ENCODE results near the gene LPGAT1. TPM values are rescaled to one million over a fixed set of nuclear protein-coding genes. Genes with fewer than 3 reads are reported as not detected.

LPGAT1 gene
- total and polyA plus RNA-seq, 2 donors (not counting 3 experiments of a cell fraction or from before 2014, with no cell fraction given), result 6.1 to 46.0 TPM

DNA sequence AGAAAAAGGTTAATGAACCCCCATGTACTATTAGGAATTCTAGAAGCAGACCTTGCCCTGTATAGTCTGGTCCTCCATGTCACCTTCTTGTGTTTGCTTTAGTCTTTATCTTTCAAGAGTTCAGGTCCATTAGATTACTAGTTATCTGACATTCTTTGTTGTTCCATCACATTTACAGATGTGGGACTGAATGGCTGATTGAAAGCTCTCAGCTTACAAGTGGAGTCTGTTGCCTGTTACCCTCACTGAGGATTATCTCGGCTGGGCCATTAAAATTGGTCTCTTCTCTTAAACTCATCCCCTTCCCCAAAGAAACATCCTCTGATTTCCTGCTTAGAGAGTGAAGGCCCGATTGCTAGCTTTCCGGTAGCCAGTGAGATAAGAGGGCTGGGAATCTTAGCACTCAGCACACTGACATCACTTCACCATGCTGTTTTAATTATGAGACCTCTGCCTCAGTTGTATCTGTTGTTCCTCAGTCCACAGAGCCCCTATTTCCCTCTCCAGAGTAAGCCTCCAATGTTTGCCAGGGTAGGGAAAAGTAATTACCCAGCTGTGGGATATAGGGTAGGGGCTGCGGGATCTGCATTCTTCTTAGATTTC is 76.8 kb downstream of the LPGAT1 start:
- no peak for TF ChIP-seq EZH2 (IDR thresholded peaks at IDR 0.05; ENCODE audit: borderline replicate concordance, low read depth, low read length, severe bottlenecking)
- no peak for TF ChIP-seq JUN (IDR thresholded peaks at IDR 0.05; ENCODE audit: borderline replicate concordance, insufficient read depth, insufficient read length, low read depth)
- TF ChIP-seq GATA2 (IDR thresholded peaks at IDR 0.05; ENCODE audit: insufficient read depth, insufficient read length, low read depth, low read length), result no peak
- no peak for TF ChIP-seq FOS (IDR thresholded peaks at IDR 0.05; ENCODE audit: borderline replicate concordance, insufficient read depth, low read length)
- TF ChIP-seq MYC (IDR thresholded peaks at IDR 0.05; ENCODE audit: low read depth, low read length), result no peak
- TF ChIP-seq, protein P1, sequence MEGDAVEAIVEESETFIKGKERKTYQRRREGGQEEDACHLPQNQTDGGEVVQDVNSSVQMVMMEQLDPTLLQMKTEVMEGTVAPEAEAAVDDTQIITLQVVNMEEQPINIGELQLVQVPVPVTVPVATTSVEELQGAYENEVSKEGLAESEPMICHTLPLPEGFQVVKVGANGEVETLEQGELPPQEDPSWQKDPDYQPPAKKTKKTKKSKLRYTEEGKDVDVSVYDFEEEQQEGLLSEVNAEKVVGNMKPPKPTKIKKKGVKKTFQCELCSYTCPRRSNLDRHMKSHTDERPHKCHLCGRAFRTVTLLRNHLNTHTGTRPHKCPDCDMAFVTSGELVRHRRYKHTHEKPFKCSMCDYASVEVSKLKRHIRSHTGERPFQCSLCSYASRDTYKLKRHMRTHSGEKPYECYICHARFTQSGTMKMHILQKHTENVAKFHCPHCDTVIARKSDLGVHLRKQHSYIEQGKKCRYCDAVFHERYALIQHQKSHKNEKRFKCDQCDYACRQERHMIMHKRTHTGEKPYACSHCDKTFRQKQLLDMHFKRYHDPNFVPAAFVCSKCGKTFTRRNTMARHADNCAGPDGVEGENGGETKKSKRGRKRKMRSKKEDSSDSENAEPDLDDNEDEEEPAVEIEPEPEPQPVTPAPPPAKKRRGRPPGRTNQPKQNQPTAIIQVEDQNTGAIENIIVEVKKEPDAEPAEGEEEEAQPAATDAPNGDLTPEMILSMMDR (IDR thresholded peaks at IDR 0.05; ENCODE audit: extremely low read depth in 1 of 2, insufficient read depth in 1 of 2, low read depth in 1 of 2, low read length in 2 of 2), result no peak
- no peak for TF ChIP-seq POLR2AphosphoS5 (IDR thresholded peaks at IDR 0.05; ENCODE audit: insufficient read depth, low read depth, low read length)
- no peak for TF ChIP-seq POLR2A (IDR thresholded peaks at IDR 0.05; ENCODE audit: low read depth, low read length)
- TF ChIP-seq, protein P2, sequence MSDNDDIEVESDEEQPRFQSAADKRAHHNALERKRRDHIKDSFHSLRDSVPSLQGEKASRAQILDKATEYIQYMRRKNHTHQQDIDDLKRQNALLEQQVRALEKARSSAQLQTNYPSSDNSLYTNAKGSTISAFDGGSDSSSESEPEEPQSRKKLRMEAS (IDR thresholded peaks at IDR 0.05; ENCODE audit: insufficient read depth, insufficient read length), result no peak
- no peak overlapping the region for H2AFZ ChIP-seq (ENCODE audit: low read depth, low read length)
- DNase-seq (ENCODE audit: low read depth, low spot score) (no peak), FAIRE-seq (no peak)
- ChIA-PET POLR2A (no interaction called here), CTCF (interaction anchor here (1.0 to 1.3 kb wide), 2 partner anchors 8 to 12 kb away, joined by 3 read pairs; no protein-coding TSS in a partner anchor)
- H3K9ac ChIP-seq (replicated peaks; ENCODE audit: extremely low read depth, insufficient read depth, low read length), result no peak overlapping the region
- H3K4me1 ChIP-seq (ENCODE audit: control insufficient read depth, extremely low read depth, insufficient read depth, low read length), result no peaks in the 10 kb centered on the region
- H3K27me3 ChIP-seq (ENCODE audit: control insufficient read depth in 2 of 2, insufficient read depth in 2 of 2, low read length in 2 of 2), result no peaks in the 10 kb centered on the region
- H3K36me3 ChIP-seq (ENCODE audit: control insufficient read depth in 2 of 2, extremely low read depth in 1 of 2, insufficient read depth in 2 of 2, low read length in 2 of 2), result peaks cover 0 to 2% of the 10 kb centered on the region in 2 experiments
- no peak overlapping the region for H3K4me3 ChIP-seq (replicated peaks in 1 of 3; ENCODE audit: insufficient read depth in 1 of 3, low read depth in 1 of 3, low read length in 3 of 3)
- no peaks in the 10 kb centered on the region for H3K9me1 ChIP-seq (replicated peaks; ENCODE audit: control insufficient read depth, extremely low read depth, insufficient read depth, low read length)
- dilution Hi-C loops (cut with MboI; ENCODE audit: extremely low pct_ligation_motif_present, low sequenced_read_pairs) (no loop called here), intact Hi-C loops (cut with micrococcal nuclease) (no loop called here)
- H3K27ac ChIP-seq (ENCODE audit: insufficient read depth, low read depth, low read length), result no peak overlapping the region
- H4K20me1 ChIP-seq (replicated peaks; ENCODE audit: control insufficient read depth, extremely low read depth, insufficient read depth, low read length), result no peaks in the 10 kb centered on the region
- H3K79me2 ChIP-seq (ENCODE audit: control insufficient read depth, insufficient read depth, low read length), result no peaks in the 10 kb centered on the region
- no TSS peak for BruUV-seq (replicated peaks)
- H3K4me2 ChIP-seq (ENCODE audit: insufficient read depth, low read length), result no peak overlapping the region
- H3K9me3 ChIP-seq (replicated peaks; ENCODE audit: control insufficient read depth, insufficient read depth, low read length), result no peaks in the 10 kb centered on the region
